CD4-positive, CD25-positive, alpha-beta regulatory T cell (primary cell): Measurements from ENCODE around the gene UBE2L6. TPM values are rescaled to one million over a fixed set of nuclear protein-coding genes. Genes with fewer than 3 reads are reported as not detected.

Source experiments
- ATAC-seq, 2 donors: fragments of 150-1000 bp; cut with Tn5 transposase; one replicate each; pipeline ENCODE4 v1.10.0; 2021; ENCODE audit warnings: low read depth in 2 of 2, moderate number of reproducible peaks in 2 of 2, moderate library complexity in 1 of 2
- DNase-seq, 3 donors: peaks; one replicate each; pipeline versions ENCODE4 v3.0.0 to v3.0.0-alpha.2; 2012 to 2022; ENCODE audit warnings: mixed read lengths in 1 of 3
- H3K27ac ChIP-seq: one replicate; pipeline ENCODE4 v1.7.0; 2013; ENCODE audit warnings: mild to moderate bottlenecking, low read length; ENCODE audit not compliant: insufficient read depth, poor library complexity, severe bottlenecking
- H3K27me3 ChIP-seq: one replicate; pipeline ENCODE4 v1.7.0; 2013; ENCODE audit warnings: low read length; ENCODE audit not compliant: control insufficient read depth, insufficient read depth
- H3K36me3 ChIP-seq: one replicate; pipeline ENCODE4 v1.7.0; 2013; ENCODE audit warnings: mild to moderate bottlenecking, low read length, moderate library complexity; ENCODE audit not compliant: control insufficient read depth, insufficient read depth
- H3K4me1 ChIP-seq: 2 replicates; pipeline ENCODE4 v1.7.0; 2013; ENCODE audit warnings: mild to moderate bottlenecking, low read length; ENCODE audit not compliant: insufficient read depth, control insufficient read depth, poor library complexity, severe bottlenecking
- H3K4me3 ChIP-seq: one replicate; pipeline ENCODE4 v1.7.0; 2013; ENCODE audit warnings: low read depth, mild to moderate bottlenecking, low read length, moderate library complexity
- H3K9me3 ChIP-seq, 2 experiments: 1 replicate in 1 of 2; 2 replicates in 1 of 2; pipeline ENCODE4 v1.7.0; 2013; ENCODE audit warnings: low read length in 2 of 2, mild to moderate bottlenecking in 1 of 2, moderate library complexity in 1 of 2; ENCODE audit not compliant: control insufficient read depth in 2 of 2
- H3K27ac Mint-ChIP-seq, 3 donors: one replicate each; pipeline ENCODE4 v1.8.0; 2020 to 2022; ENCODE audit warnings: mild to moderate bottlenecking in 3 of 3, mixed read lengths in 3 of 3, moderate library complexity in 2 of 3
- H3K27me3 Mint-ChIP-seq: one replicate; pipeline ENCODE4 v1.8.0; 2022; ENCODE audit warnings: mild to moderate bottlenecking, mixed read lengths
- H3K36me3 Mint-ChIP-seq: one replicate; pipeline ENCODE4 v1.8.0; 2020; ENCODE audit warnings: mixed read lengths
- H3K4me1 Mint-ChIP-seq, 4 donors: one replicate each; pipeline ENCODE4 v1.8.0; 2020 to 2022; ENCODE audit warnings: mixed read lengths in 4 of 4, mild to moderate bottlenecking in 1 of 4
- H3K4me3 Mint-ChIP-seq, 4 donors: one replicate each; pipeline ENCODE4 v1.8.0; 2020 to 2022; ENCODE audit warnings: mild to moderate bottlenecking in 4 of 4, mixed read lengths in 4 of 4, moderate library complexity in 3 of 4
- H3K9me3 Mint-ChIP-seq, 7 donors: one replicate each; pipeline ENCODE4 v1.8.0; 2020 to 2022; ENCODE audit warnings: mixed read lengths in 7 of 7, mild to moderate bottlenecking in 3 of 7, moderate library complexity in 2 of 7
- polyA plus RNA-seq, 4 donors: library from polyadenylated mRNA; unstranded; fragments of 300-500 nt; fragmentation: Illumina TruSeq; gene quantifications; one replicate each; pipeline ENCODE4 v1.2.3, GENCODE V29; 2021
- total RNA-seq: library from RNA; stranded (reverse); gene quantifications from one replicate; pipeline ENCODE4 v1.2.3, GENCODE V29; 2022

Gene UBE2L6
- total and polyA plus RNA-seq, 5 donors from 2014 or later: 103 to 406 (median 292) TPM

GRCh38 chr11:57549983-57550382 is 17.5 kb downstream of the UBE2L6 start:
- H3K9me3 ChIP-seq: no peaks in the 10 kb centered on the region
- ATAC-seq: no peak
- H3K27ac Mint-ChIP-seq: no peak overlapping the region
- no peaks in the 10 kb centered on the region for H3K27me3 Mint-ChIP-seq
- no peak overlapping the region for H3K4me3 Mint-ChIP-seq
- peaks cover 0 to 5% (median 1%) of the 10 kb centered on the region in 4 donors for H3K4me1 Mint-ChIP-seq
- H3K4me1 ChIP-seq: no peaks in the 10 kb centered on the region
- H3K4me3 ChIP-seq: no peak overlapping the region
- H3K36me3 ChIP-seq: peaks cover 59% of the 10 kb centered on the region
- no peak overlapping the region for H3K27ac ChIP-seq
- no peaks in the 10 kb centered on the region for H3K9me3 Mint-ChIP-seq
- peaks cover 26% of the 10 kb centered on the region for H3K36me3 Mint-ChIP-seq
- no peak for DNase-seq
- no peaks in the 10 kb centered on the region for H3K27me3 ChIP-seq

GRCh38 chr11:57547854-57548377 is 19.6 kb downstream of the UBE2L6 start:
- H3K27ac ChIP-seq: no peak overlapping the region
- DNase-seq (no peak), ATAC-seq (peak; percentile 19 to 47)

GRCh38 chr11:57546869-57547475 is 20.5 kb downstream of the UBE2L6 start:
- H3K36me3 Mint-ChIP-seq: peaks cover 18% of the 10 kb centered on the region
- H3K4me3 Mint-ChIP-seq: no peak overlapping the region
- ATAC-seq (no peak), DNase-seq (no peak)
- no peaks in the 10 kb centered on the region for H3K9me3 Mint-ChIP-seq
- Histone ChIP-seq H3K27ac (no peak overlapping the region), H3K4me1 (no peaks in the 10 kb centered on the region), H3K9me3 (no peaks in the 10 kb centered on the region), H3K27me3 (no peaks in the 10 kb centered on the region), H3K4me3 (no peak overlapping the region), H3K36me3 (peaks cover 30% of the 10 kb centered on the region)
- peaks cover 0 to 5% (median 3%) of the 10 kb centered on the region in 4 donors for H3K4me1 Mint-ChIP-seq
- H3K27ac Mint-ChIP-seq: peak overlapping the region in 2 of 3 donors; percentile 56 to 59
- no peaks in the 10 kb centered on the region for H3K27me3 Mint-ChIP-seq

More at GRCh38 chr11:57547854-57548377, 19.6 kb downstream of the UBE2L6 start:
- peaks cover 39% of the 10 kb centered on the region for H3K36me3 ChIP-seq
- H3K9me3 ChIP-seq: no peaks in the 10 kb centered on the region
- H3K27me3 ChIP-seq: no peaks in the 10 kb centered on the region
- Mint-ChIP-seq H3K27ac (peak overlapping the region; percentile 44 to 59 (median 57)), H3K4me3 (no peak overlapping the region), H3K27me3 (no peaks in the 10 kb centered on the region), H3K4me1 (peaks cover 0 to 5% (median under 1%) of the 10 kb centered on the region in 4 donors), H3K36me3 (peaks cover 25% of the 10 kb centered on the region), H3K9me3 (no peaks in the 10 kb centered on the region)
- no peaks in the 10 kb centered on the region for H3K4me1 ChIP-seq
- H3K4me3 ChIP-seq: no peak overlapping the region

- Mint-ChIP-seq H3K27me3 (no peaks in the 10 kb centered on the region), H3K4me3 (no peak overlapping the region), H3K9me3 (no peaks in the 10 kb centered on the region), H3K4me1 (peaks cover 0 to 5% (median 3%) of the 10 kb centered on the region in 4 donors), H3K36me3 (peaks cover 19% of the 10 kb centered on the region), H3K27ac (no peak overlapping the region)
- H3K4me3 ChIP-seq: no peak overlapping the region
- DNase-seq: no peak
- peaks cover 25% of the 10 kb centered on the region for H3K36me3 ChIP-seq
- no peak for ATAC-seq
- no peaks in the 10 kb centered on the region for H3K27me3 ChIP-seq
- no peak overlapping the region for H3K27ac ChIP-seq
- H3K4me1 ChIP-seq: no peaks in the 10 kb centered on the region
- no peaks in the 10 kb centered on the region for H3K9me3 ChIP-seq
These were observed 21.0 kb downstream of the UBE2L6 start for GRCh38 chr11:57546451-57546850.

- Mint-ChIP-seq H3K4me3 (no peak overlapping the region), H3K27ac (no peak overlapping the region), H3K9me3 (no peaks in the 10 kb centered on the region), H3K36me3 (peaks cover 20% of the 10 kb centered on the region), H3K27me3 (no peaks in the 10 kb centered on the region), H3K4me1 (peaks cover 0 to 5% (median 3%) of the 10 kb centered on the region in 4 donors)
- DNase-seq (no peak), ATAC-seq (no peak)
- H3K4me1 ChIP-seq: no peaks in the 10 kb centered on the region
- no peaks in the 10 kb centered on the region for H3K9me3 ChIP-seq
- no peaks in the 10 kb centered on the region for H3K27me3 ChIP-seq
- H3K36me3 ChIP-seq: peaks cover 21% of the 10 kb centered on the region
- H3K27ac ChIP-seq: no peak overlapping the region
- no peak overlapping the region for H3K4me3 ChIP-seq
These were observed 21.6 kb downstream of the UBE2L6 start for GRCh38 chr11:57545883-57546282.

GRCh38 chr11:57544566-57544965 is 22.9 kb downstream of the UBE2L6 start:
- H3K27ac Mint-ChIP-seq: no peak overlapping the region
- H3K27ac ChIP-seq: no peak overlapping the region
- no peaks in the 10 kb centered on the region for H3K27me3 ChIP-seq
- DNase-seq (no peak), ATAC-seq (no peak)
- no peaks in the 10 kb centered on the region for H3K9me3 ChIP-seq
- H3K4me3 Mint-ChIP-seq: no peak overlapping the region
- peaks cover 8% of the 10 kb centered on the region for H3K36me3 ChIP-seq
- H3K4me3 ChIP-seq: no peak overlapping the region
- H3K27me3 Mint-ChIP-seq: no peaks in the 10 kb centered on the region
- H3K4me1 Mint-ChIP-seq: peaks cover 0 to 5% (median 3%) of the 10 kb centered on the region in 4 donors
- H3K4me1 ChIP-seq: no peaks in the 10 kb centered on the region
- H3K36me3 Mint-ChIP-seq: peaks cover 13% of the 10 kb centered on the region
- H3K9me3 Mint-ChIP-seq: no peaks in the 10 kb centered on the region

DNA sequence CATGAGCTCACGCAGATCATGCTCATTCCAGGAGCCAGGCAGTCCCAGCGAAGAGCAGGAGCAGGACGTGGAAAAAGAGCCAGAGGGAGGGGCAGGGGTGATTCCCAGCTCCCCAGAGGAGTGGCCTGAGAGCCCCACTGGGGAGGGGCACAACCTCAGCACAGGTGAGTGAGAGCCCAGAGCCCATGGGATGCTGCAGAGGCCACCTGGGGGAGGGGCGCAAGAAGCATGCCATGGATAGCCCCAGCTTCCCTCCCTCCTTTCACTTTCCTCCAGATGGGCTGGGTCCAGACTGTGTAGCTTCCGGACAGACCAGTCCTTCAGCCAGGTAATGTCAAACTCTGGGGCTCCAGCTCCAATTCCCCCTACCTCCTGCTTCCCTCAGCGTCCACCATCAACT is 23.9 kb downstream of the UBE2L6 start:
- peaks cover 0 to 5% (median 3%) of the 10 kb centered on the region in 4 donors for H3K4me1 Mint-ChIP-seq
- Histone ChIP-seq H3K36me3 (peaks cover 7% of the 10 kb centered on the region), H3K4me1 (no peaks in the 10 kb centered on the region), H3K9me3 (no peaks in the 10 kb centered on the region), H3K4me3 (no peak overlapping the region), H3K27ac (no peak overlapping the region), H3K27me3 (no peaks in the 10 kb centered on the region)
- no peaks in the 10 kb centered on the region for H3K9me3 Mint-ChIP-seq
- ATAC-seq: no peak
- H3K27me3 Mint-ChIP-seq: no peaks in the 10 kb centered on the region
- peaks cover 10% of the 10 kb centered on the region for H3K36me3 Mint-ChIP-seq
- DNase-seq: no peak
- no peak overlapping the region for H3K4me3 Mint-ChIP-seq
- no peak overlapping the region for H3K27ac Mint-ChIP-seq

DNA sequence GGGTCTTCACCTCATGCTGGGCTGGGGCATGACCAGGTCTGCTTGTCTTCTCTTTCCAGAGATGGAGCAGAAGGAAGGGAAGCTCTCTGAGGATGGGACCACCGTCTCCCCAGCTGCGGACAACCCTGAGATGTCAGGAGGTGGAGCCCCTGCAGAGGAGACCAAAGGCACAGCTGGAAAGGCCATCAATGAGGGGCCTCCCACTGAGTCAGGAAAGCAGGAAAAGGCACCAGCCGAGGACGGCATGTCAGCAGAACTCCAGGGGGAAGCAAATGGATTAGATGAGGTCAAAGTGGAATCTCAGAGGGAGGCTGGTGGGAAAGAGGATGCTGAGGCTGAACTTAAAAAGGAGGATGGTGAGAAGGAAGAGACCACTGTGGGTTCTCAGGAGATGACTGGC is 24.9 kb downstream of the UBE2L6 start:
- DNase-seq (no peak), ATAC-seq (no peak)
- Mint-ChIP-seq H3K27ac (no peak overlapping the region), H3K4me1 (peaks cover 0 to 5% (median 3%) of the 10 kb centered on the region in 4 donors), H3K4me3 (no peak overlapping the region), H3K27me3 (no peaks in the 10 kb centered on the region), H3K36me3 (peaks cover 13% of the 10 kb centered on the region), H3K9me3 (no peaks in the 10 kb centered on the region)
- Histone ChIP-seq H3K9me3 (no peaks in the 10 kb centered on the region), H3K4me1 (no peaks in the 10 kb centered on the region), H3K4me3 (no peak overlapping the region), H3K27me3 (no peaks in the 10 kb centered on the region), H3K27ac (no peak overlapping the region), H3K36me3 (peaks cover under 1% of the 10 kb centered on the region)
